HUDEP-2 (cell line): Measurements from ENCODE around the gene MDM2.
A peak's percentile ranks its signal among the peaks of the same experiment; 100 is the strongest.

ENCODE experiments used
- DNase-seq, 76 experiments: peaks; one replicate each; lab custom pipeline; 2025; ENCODE audit not compliant: unreplicated experiment in 76 of 76; lab: John Stamatoyannopoulos, UW

The MDM2 gene

GRCh38 chr12:68844788-68845695 is 37.1 kb downstream of the MDM2 start:
- DNase-seq: no peak

- no peak for DNase-seq
Measured at GRCh38 chr12:68846811-68847210, 38.8 kb downstream of the MDM2 start.

GRCh38 chr12:68850390-68850789 is 42.4 kb downstream of the MDM2 start:
- DNase-seq: no peak

- DNase-seq: no peak
Measured at GRCh38 chr12:68851592-68852306, 43.8 kb downstream of the MDM2 start.

GRCh38 chr12:68853396-68854077 is 45.6 kb downstream of the MDM2 start:
- DNase-seq: no peak

- no peak for DNase-seq
Measured at GRCh38 chr12:68854078-68854468, 46.1 kb downstream of the MDM2 start.

GRCh38 chr12:68854554-68854953 is 46.6 kb downstream of the MDM2 start:
- DNase-seq: no peak

GRCh38 chr12:68855111-68855510 is 47.1 kb downstream of the MDM2 start:
- DNase-seq: no peak

- DNase-seq: no peak
Measured at GRCh38 chr12:68855771-68856170, 47.8 kb downstream of the MDM2 start.

- no peak for DNase-seq
Measured at GRCh38 chr12:68856510-68856909, 48.5 kb downstream of the MDM2 start.

- DNase-seq: no peak
Measured at GRCh38 chr12:68861890-68862289, 53.9 kb downstream of the MDM2 start.

- no peak for DNase-seq
Measured at GRCh38 chr12:68863109-68863770, 55.3 kb downstream of the MDM2 start.

GRCh38 chr12:68863886-68864454 is 56.0 kb downstream of the MDM2 start:
- DNase-seq: peak in 27 of 76 experiments; percentile 2 to 59 (median 25)

GRCh38 chr12:68864604-68865003 is 56.6 kb downstream of the MDM2 start:
- DNase-seq: no peak

GRCh38 chr12:68865399-68866164 is 57.6 kb downstream of the MDM2 start:
- DNase-seq: peak in 74 of 76 experiments; percentile 22 to 94 (median 79)

GRCh38 chr12:68866950-68867349 is 59.0 kb downstream of the MDM2 start:
- DNase-seq: no peak

GRCh38 chr12:68867606-68868005 is 59.6 kb downstream of the MDM2 start:
- peak in 1 of 76 experiments; percentile 5 for DNase-seq

GRCh38 chr12:68868043-68868790 is 60.2 kb downstream of the MDM2 start:
- DNase-seq: peak in 14 of 76 experiments; percentile 1 to 29 (median 9)

- DNase-seq: no peak
Measured at GRCh38 chr12:68870011-68870410, 62.0 kb downstream of the MDM2 start.
